ENCODE data around the gene TTC3. TPM values are rescaled to one million over a fixed set of nuclear protein-coding genes. Genes with fewer than 3 reads are reported as not detected.
"Not testable (repeated sequence)": the region's sequence is repeated elsewhere in the genome, so short reads cannot be mapped to it uniquely, and the experiment has no call there.

The TTC3 gene
- total and polyA plus RNA-seq, 10 of the 15 experiments (the other 5 are each of a cell fraction or from before 2014, with no cell fraction given), result 23.1 to 94.9 (median 72.7) TPM

GRCh38 chr21:37101384-37101783 is 28.3 kb downstream of the TTC3 start:
- Histone ChIP-seq H3K4me1 (ENCODE audit: control insufficient read depth, insufficient read depth, low read length) (no peaks in the 10 kb centered on the region), H3K9me3 (replicated peaks; ENCODE audit: control insufficient read depth, insufficient read depth, low read length) (no peaks in the 10 kb centered on the region), H3K79me2 (ENCODE audit: control insufficient read depth, insufficient read depth, low read length) (no peaks in the 10 kb centered on the region), H4K20me1 (ENCODE audit: control insufficient read depth, insufficient read depth) (no peaks in the 10 kb centered on the region; the same call in 1 of the 2 replicates), H3K4me3 (no peak overlapping the region), H2AFZ (ENCODE audit: control insufficient read depth, low read depth, low read length) (no peak overlapping the region), H3K27ac (ENCODE audit: control insufficient read depth, insufficient read depth) (no peak overlapping the region), H3K9ac (ENCODE audit: control insufficient read depth, insufficient read depth, low read length) (no peak overlapping the region), H3K27me3 (replicated peaks in 1 of 2; ENCODE audit: control insufficient read depth in 2 of 2, insufficient read depth in 2 of 2, low read length in 1 of 2) (no peaks in the 10 kb centered on the region), H3K4me2 (ENCODE audit: control insufficient read depth, insufficient read depth) (no peak overlapping the region), H3K36me3 (ENCODE audit: control insufficient read depth in 2 of 2, insufficient read depth in 2 of 2, low read length in 1 of 2) (peaks cover 4 to 7% of the 10 kb centered on the region in 2 experiments)
- POLR2A ChIA-PET, result no interaction called here
- CTCF ChIA-PET, result interaction anchor here (0.5 kb wide), 1 partner anchor 92 kb away, joined by 4 read pairs; no protein-coding TSS in a partner anchor
- WGBS (ENCODE audit: insufficient coverage, insufficient replicate concordance, low lambda C conversion rate, missing lambda C conversion rate), result 100% methylated on average over 1 of the region's 1 CpG
- DNase-seq (ENCODE audit: low read depth, low spot score), result no peak
- SMC1A ChIA-PET (ENCODE audit: uncharacterized antibody, unreplicated experiment), result no interaction called here
- in situ Hi-C loops (cut with MboI), result no loop called here
- intact Hi-C loops (cut with micrococcal nuclease; ENCODE audit: unreplicated experiment), result no loop called here
- TF ChIP-seq SP1 (IDR thresholded peaks at IDR 0.05; ENCODE audit: low read depth, low read length), result no peak
- TF ChIP-seq ZNF24 (IDR thresholded peaks at IDR 0.05), result no peak
- TF ChIP-seq, protein P1, sequence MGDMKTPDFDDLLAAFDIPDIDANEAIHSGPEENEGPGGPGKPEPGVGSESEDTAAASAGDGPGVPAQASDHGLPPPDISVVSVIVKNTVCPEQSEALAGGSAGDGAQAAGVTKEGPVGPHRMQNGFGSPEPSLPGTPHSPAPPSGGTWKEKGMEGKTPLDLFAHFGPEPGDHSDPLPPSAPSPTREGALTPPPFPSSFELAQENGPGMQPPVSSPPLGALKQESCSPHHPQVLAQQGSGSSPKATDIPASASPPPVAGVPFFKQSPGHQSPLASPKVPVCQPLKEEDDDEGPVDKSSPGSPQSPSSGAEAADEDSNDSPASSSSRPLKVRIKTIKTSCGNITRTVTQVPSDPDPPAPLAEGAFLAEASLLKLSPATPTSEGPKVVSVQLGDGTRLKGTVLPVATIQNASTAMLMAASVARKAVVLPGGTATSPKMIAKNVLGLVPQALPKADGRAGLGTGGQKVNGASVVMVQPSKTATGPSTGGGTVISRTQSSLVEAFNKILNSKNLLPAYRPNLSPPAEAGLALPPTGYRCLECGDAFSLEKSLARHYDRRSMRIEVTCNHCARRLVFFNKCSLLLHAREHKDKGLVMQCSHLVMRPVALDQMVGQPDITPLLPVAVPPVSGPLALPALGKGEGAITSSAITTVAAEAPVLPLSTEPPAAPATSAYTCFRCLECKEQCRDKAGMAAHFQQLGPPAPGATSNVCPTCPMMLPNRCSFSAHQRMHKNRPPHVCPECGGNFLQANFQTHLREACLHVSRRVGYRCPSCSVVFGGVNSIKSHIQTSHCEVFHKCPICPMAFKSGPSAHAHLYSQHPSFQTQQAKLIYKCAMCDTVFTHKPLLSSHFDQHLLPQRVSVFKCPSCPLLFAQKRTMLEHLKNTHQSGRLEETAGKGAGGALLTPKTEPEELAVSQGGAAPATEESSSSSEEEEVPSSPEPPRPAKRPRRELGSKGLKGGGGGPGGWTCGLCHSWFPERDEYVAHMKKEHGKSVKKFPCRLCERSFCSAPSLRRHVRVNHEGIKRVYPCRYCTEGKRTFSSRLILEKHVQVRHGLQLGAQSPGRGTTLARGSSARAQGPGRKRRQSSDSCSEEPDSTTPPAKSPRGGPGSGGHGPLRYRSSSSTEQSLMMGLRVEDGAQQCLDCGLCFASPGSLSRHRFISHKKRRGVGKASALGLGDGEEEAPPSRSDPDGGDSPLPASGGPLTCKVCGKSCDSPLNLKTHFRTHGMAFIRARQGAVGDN (IDR thresholded peaks at IDR 0.05), result no peak
- TF ChIP-seq KAT2A (conservative IDR thresholded peaks at IDR 0.05; ENCODE audit: control insufficient read depth, low read depth, low read length), result no peak
- TF ChIP-seq, protein P2, sequence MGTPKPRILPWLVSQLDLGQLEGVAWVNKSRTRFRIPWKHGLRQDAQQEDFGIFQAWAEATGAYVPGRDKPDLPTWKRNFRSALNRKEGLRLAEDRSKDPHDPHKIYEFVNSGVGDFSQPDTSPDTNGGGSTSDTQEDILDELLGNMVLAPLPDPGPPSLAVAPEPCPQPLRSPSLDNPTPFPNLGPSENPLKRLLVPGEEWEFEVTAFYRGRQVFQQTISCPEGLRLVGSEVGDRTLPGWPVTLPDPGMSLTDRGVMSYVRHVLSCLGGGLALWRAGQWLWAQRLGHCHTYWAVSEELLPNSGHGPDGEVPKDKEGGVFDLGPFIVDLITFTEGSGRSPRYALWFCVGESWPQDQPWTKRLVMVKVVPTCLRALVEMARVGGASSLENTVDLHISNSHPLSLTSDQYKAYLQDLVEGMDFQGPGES (IDR thresholded peaks at IDR 0.05), result no peak
- TF ChIP-seq ATF3 (IDR thresholded peaks at IDR 0.05; ENCODE audit: borderline replicate concordance, extremely low read depth, low read depth, low read length), result no peak
- RAD21 ChIA-PET (ENCODE audit: unreplicated experiment), result no interaction called here
- ATAC-seq, result no peak
- BruUV-seq (replicated peaks), result no TSS peak
- no peak for FAIRE-seq

- CTCF ChIA-PET; H3K27me3 ChIP-seq (replicated peaks in 1 of 2; ENCODE audit: control insufficient read depth in 2 of 2, insufficient read depth in 2 of 2, low read length in 1 of 2); H2AFZ ChIP-seq (ENCODE audit: control insufficient read depth, low read depth, low read length); BruUV-seq (replicated peaks); H3K27ac ChIP-seq (ENCODE audit: control insufficient read depth, insufficient read depth); H3K9ac ChIP-seq (ENCODE audit: control insufficient read depth, insufficient read depth, low read length); POLR2A ChIA-PET; H3K79me2 ChIP-seq (ENCODE audit: control insufficient read depth, insufficient read depth, low read length); H3K36me3 ChIP-seq (ENCODE audit: control insufficient read depth in 2 of 2, insufficient read depth in 2 of 2, low read length in 1 of 2); in situ Hi-C loops (cut with MboI); SMC1A ChIA-PET (ENCODE audit: uncharacterized antibody, unreplicated experiment); H4K20me1 ChIP-seq (ENCODE audit: control insufficient read depth, insufficient read depth); H3K9me3 ChIP-seq (replicated peaks; ENCODE audit: control insufficient read depth, insufficient read depth, low read length); H3K4me2 ChIP-seq (ENCODE audit: control insufficient read depth, insufficient read depth); DNase-seq (ENCODE audit: low read depth, low spot score); RAD21 ChIA-PET (ENCODE audit: unreplicated experiment); H3K4me1 ChIP-seq (ENCODE audit: control insufficient read depth, insufficient read depth, low read length); intact Hi-C loops (cut with micrococcal nuclease; ENCODE audit: unreplicated experiment); FAIRE-seq; H3K4me3 ChIP-seq; ATAC-seq: not testable (repeated sequence)
- WGBS (ENCODE audit: insufficient coverage, insufficient replicate concordance, low lambda C conversion rate, missing lambda C conversion rate), result 98% methylated on average over 3 of the region's 3 CpGs
These were observed 29.7 kb downstream of the TTC3 start for GRCh38 chr21:37102746-37103145.

Data from GM12878 (cell line).